Measurements from ENCODE around the gene DUSP8. TPM values are rescaled to one million over a fixed set of nuclear protein-coding genes. Genes with fewer than 3 reads are reported as not detected.
A peak's percentile ranks its signal among the peaks of the same experiment; 100 is the strongest.

DUSP8 gene
- total RNA-seq, 4 donors from 2014 or later = 13.3 to 31.8 (median 19.8) TPM

- Histone ChIP-seq H3K4me3 (no peak overlapping the region), H3K36me3 (peaks cover 0 to 6% (median 0%) of the 10 kb centered on the region in 4 donors), H3K4me1 (peaks cover 0 to 48% (median 16%) of the 10 kb centered on the region in 4 donors), H3K27me3 (no peaks in the 10 kb centered on the region), H3K27ac (peak overlapping the region in 3 of 4 donors; percentile 42 to 78 (median 63)), H3K9me3 (no peaks in the 10 kb centered on the region)
- WGBS, 2 donors (ENCODE audit: low coverage in 1 of 2) = 77% methylated on average over 13 of the region's 17 CpGs; no CpG with 5 or more reads in 1 of the 2 donors
- no peak for DNase-seq
- intact Hi-C loops (cut with DNase I; ENCODE audit: low total_unique reads) = no loop called here
- TF ChIP-seq POLR2AphosphoS5 (IDR thresholded peaks at IDR 0.05) (peak in 1 of 3 donors; percentile 3), POLR2A (IDR thresholded peaks at IDR 0.05) (no peak), EP300 (IDR thresholded peaks at IDR 0.05; ENCODE audit: low read depth) (no peak), CTCF (IDR thresholded peaks at IDR 0.05) (no peak)
- in situ Hi-C loops (cut with MboI; ENCODE audit: low pct_ligation_motif_present in 1 of 4, low pct_unique_long_range_greater_than_20kb in 1 of 4, low sequenced_read_pairs in 3 of 4) = no loop called here
Measured at GRCh38 chr11:1532014-1532586, 40.0 kb downstream of the DUSP8 start.

- no peak overlapping the region for H3K4me3 ChIP-seq
- no peak for DNase-seq
- intact Hi-C loops (cut with DNase I; ENCODE audit: low total_unique reads) = no loop called here
- in situ Hi-C loops (cut with MboI; ENCODE audit: low pct_ligation_motif_present in 1 of 4, low pct_unique_long_range_greater_than_20kb in 1 of 4, low sequenced_read_pairs in 3 of 4) = no loop called here
- H3K36me3 ChIP-seq = peaks cover 0 to 6% (median 0%) of the 10 kb centered on the region in 4 donors
- peak overlapping the region in 3 of 4 donors; percentile 32 to 78 (median 63) for H3K27ac ChIP-seq
- H3K4me1 ChIP-seq = peaks cover 0 to 43% (median 16%) of the 10 kb centered on the region in 4 donors
- TF ChIP-seq POLR2A (IDR thresholded peaks at IDR 0.05) (no peak), POLR2AphosphoS5 (IDR thresholded peaks at IDR 0.05) (no peak), CTCF (IDR thresholded peaks at IDR 0.05) (no peak), EP300 (IDR thresholded peaks at IDR 0.05; ENCODE audit: low read depth) (no peak)
- WGBS, 2 donors (ENCODE audit: low coverage in 1 of 2) = 71% methylated on average over 12 of the region's 12 CpGs; no CpG with 5 or more reads in 1 of the 2 donors
- no peaks in the 10 kb centered on the region for H3K27me3 ChIP-seq
- H3K9me3 ChIP-seq = no peaks in the 10 kb centered on the region
Measured at GRCh38 chr11:1531449-1532013, 40.5 kb downstream of the DUSP8 start.

- intact Hi-C loops (cut with DNase I; ENCODE audit: low total_unique reads) = no loop called here
- H3K27me3 ChIP-seq = no peaks in the 10 kb centered on the region
- WGBS, 2 donors (ENCODE audit: low coverage in 1 of 2) = 83 to 93% methylated on average over 1 to 19 of the region's 19 CpGs
Measured at GRCh38 chr11:1530686-1531448, 41.2 kb downstream of the DUSP8 start.

More at GRCh38 chr11:1530686-1531448, 41.2 kb downstream of the DUSP8 start:
- no peak for TF ChIP-seq POLR2A (IDR thresholded peaks at IDR 0.05)
- TF ChIP-seq EP300 (IDR thresholded peaks at IDR 0.05; ENCODE audit: low read depth) = no peak
- no peak for TF ChIP-seq POLR2AphosphoS5 (IDR thresholded peaks at IDR 0.05)
- no peak for TF ChIP-seq CTCF (IDR thresholded peaks at IDR 0.05)
- no peak for DNase-seq
- H3K27ac ChIP-seq = peak overlapping the region in 1 of 4 donors; percentile 63
- H3K36me3 ChIP-seq = peaks cover 0 to 6% (median 0%) of the 10 kb centered on the region in 4 donors
- in situ Hi-C loops (cut with MboI; ENCODE audit: low pct_ligation_motif_present in 1 of 4, low pct_unique_long_range_greater_than_20kb in 1 of 4, low sequenced_read_pairs in 3 of 4) = no loop called here
- peaks cover 0 to 38% (median 16%) of the 10 kb centered on the region in 4 donors for H3K4me1 ChIP-seq
- H3K9me3 ChIP-seq = no peaks in the 10 kb centered on the region
- no peak overlapping the region for H3K4me3 ChIP-seq
